ENCODE data around the gene DHRS7B.

DNA sequence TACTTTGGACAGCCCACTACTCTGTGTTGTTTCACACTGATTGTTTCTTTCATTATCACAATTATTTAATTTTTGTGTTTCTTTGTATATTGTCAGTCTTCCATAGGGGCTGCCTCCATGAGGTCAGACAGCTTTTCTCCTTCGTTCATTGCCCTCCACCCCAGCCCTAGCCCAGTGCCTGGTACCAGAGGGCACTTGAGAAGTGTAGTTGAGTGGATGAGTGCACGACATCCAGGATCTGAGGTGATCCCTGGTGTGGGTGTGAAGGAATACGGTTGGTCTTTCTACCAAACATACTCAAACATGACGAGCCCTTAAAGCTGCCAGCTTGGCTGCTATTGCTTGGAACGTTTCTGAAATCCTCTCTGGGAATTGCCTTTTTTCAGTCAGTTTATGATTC, 37.9 kb downstream of the DHRS7B start:
- TF ChIP-seq POLR2A (IDR thresholded peaks at IDR 0.05; ENCODE audit: low read depth, low read length) (no peak), POLR2AphosphoS5 (IDR thresholded peaks at IDR 0.05; ENCODE audit: low read depth, low read length) (no peak)
